Breast epithelium (tissue), 4 donors: ENCODE data around the gene MVB12B. TPM values are rescaled to one million over a fixed set of nuclear protein-coding genes. Genes with fewer than 3 reads are reported as not detected.

Experiments used
- DNase-seq, 2 donors: peaks; one replicate each; pipeline ENCODE4 v3.0.0-alpha.2; 2019; ENCODE audit warnings: low spot score in 2 of 2
- H3K27ac ChIP-seq, 2 donors: fragments of 200-600 bp; sonication (generic) in 1 of 2; one replicate each; pipeline ENCODE4 v1.5.1; 2016 to 2019; ENCODE audit warnings: mild to moderate bottlenecking in 1 of 2
- H3K27me3 ChIP-seq, 2 donors: fragments of 200-600 bp; sonication (generic) in 1 of 2; one replicate each; pipeline versions ENCODE4 v1.5.1 to v1.6.0; 2017 to 2019; ENCODE audit warnings: control low read depth in 1 of 2, mild to moderate bottlenecking in 1 of 2
- H3K36me3 ChIP-seq: fragments of 200-600 bp; one replicate; pipeline ENCODE4 v1.5.1; 2019
- H3K4me1 ChIP-seq, 2 donors: fragments of 200-600 bp; sonication (generic); one replicate each; pipeline ENCODE4 v1.5.1; 2016 to 2019; ENCODE audit warnings: control low read depth in 1 of 2
- H3K4me3 ChIP-seq, 3 donors: fragments of 200-600 bp; sonication (generic); 1 replicate in 2 of 3; 2 replicates in 1 of 3; pipeline ENCODE4 v1.5.1; 2016 to 2019; ENCODE audit warnings: mild to moderate bottlenecking in 3 of 3, moderate library complexity in 2 of 3
- H3K9me3 ChIP-seq, 2 donors: fragments of 200-600 bp; sonication (generic) in 1 of 2; one replicate each; pipeline ENCODE4 v1.5.1; 2016 to 2019; ENCODE audit warnings: control low read depth in 1 of 2
- CTCF ChIP-seq, 3 donors: fragments of 450-650 bp; IDR thresholded peaks; one replicate each; pipeline ENCODE4 v1.5.1; 2016 to 2017; ENCODE audit warnings: antibody characterized with exemption in 3 of 3, mild to moderate bottlenecking in 3 of 3, moderate library complexity in 3 of 3
- POLR2A ChIP-seq: fragments of 450-650 bp; IDR thresholded peaks from one replicate; pipeline ENCODE4 v1.6.1; 2016; ENCODE audit warnings: antibody characterized with exemption, mild to moderate bottlenecking, moderate library complexity
- POLR2AphosphoS5 ChIP-seq, 3 donors: sonication (generic); formaldehyde crosslinking; IDR thresholded peaks; one replicate each; pipeline ENCODE4 v1.6.1; 2017; ENCODE audit warnings: antibody characterized with exemption in 3 of 3
- intact Hi-C: fragments of 100-400 bp; cut with DNase I; formaldehyde crosslinking; loops from one replicate; pipeline ENCODE4 v1.15.1; 2023; ENCODE audit warnings: low total_unique reads
- total RNA-seq, 3 donors: library from RNA; depleted of rRNA; stranded (reverse); fragments of >200 nt; gene quantifications; one replicate each; pipeline ENCODE4 v1.1.0, GENCODE V29; 2016

MVB12B gene
- total RNA-seq, 3 donors from 2014 or later = 8.2 to 12.6 (median 9.9) TPM

GRCh38 chr9:126449725-126450667 lies 123.4 kb downstream of the MVB12B start:
- no peak overlapping the region for H3K27ac ChIP-seq
- no peak for TF ChIP-seq POLR2A
- TF ChIP-seq CTCF (IDR thresholded peaks at IDR 0.05) = no peak
- TF ChIP-seq POLR2AphosphoS5 (IDR thresholded peaks at IDR 0.05) = no peak
- no peaks in the 10 kb centered on the region for H3K4me1 ChIP-seq
- no peak overlapping the region for H3K4me3 ChIP-seq
- H3K27me3 ChIP-seq = no peaks in the 10 kb centered on the region
- no peaks in the 10 kb centered on the region for H3K9me3 ChIP-seq
- no peak for DNase-seq
- no peaks in the 10 kb centered on the region for H3K36me3 ChIP-seq
- intact Hi-C loops = no loop called here

GRCh38 chr9:126450668-126451205 lies 124.1 kb downstream of the MVB12B start:
- intact Hi-C loops = no loop called here
- Histone ChIP-seq H3K4me3 (no peak overlapping the region), H3K27ac (no peak overlapping the region), H3K4me1 (no peaks in the 10 kb centered on the region), H3K36me3 (no peaks in the 10 kb centered on the region), H3K27me3 (no peaks in the 10 kb centered on the region), H3K9me3 (no peaks in the 10 kb centered on the region)
- DNase-seq = no peak
- no peak for TF ChIP-seq CTCF (IDR thresholded peaks at IDR 0.05)
- no peak for TF ChIP-seq POLR2AphosphoS5 (IDR thresholded peaks at IDR 0.05)
- TF ChIP-seq POLR2A = no peak

GRCh38 chr9:126451316-126451885 lies 124.8 kb downstream of the MVB12B start:
- no peak for DNase-seq
- H3K9me3 ChIP-seq = no peaks in the 10 kb centered on the region
- no peak for TF ChIP-seq POLR2A
- no peak for TF ChIP-seq POLR2AphosphoS5 (IDR thresholded peaks at IDR 0.05)
- TF ChIP-seq CTCF (IDR thresholded peaks at IDR 0.05) = no peak
- no peak overlapping the region for H3K4me3 ChIP-seq
- no peaks in the 10 kb centered on the region for H3K36me3 ChIP-seq
- no peak overlapping the region for H3K27ac ChIP-seq
- H3K27me3 ChIP-seq = no peaks in the 10 kb centered on the region
- H3K4me1 ChIP-seq = no peaks in the 10 kb centered on the region
- intact Hi-C loops = no loop called here

GRCh38 chr9:126452106-126452505 lies 125.5 kb downstream of the MVB12B start:
- H3K4me1 ChIP-seq = no peaks in the 10 kb centered on the region
- TF ChIP-seq POLR2AphosphoS5 (IDR thresholded peaks at IDR 0.05) (no peak), CTCF (IDR thresholded peaks at IDR 0.05) (no peak), POLR2A (no peak)
- no peak overlapping the region for H3K27ac ChIP-seq
- no peak overlapping the region for H3K4me3 ChIP-seq
- no peaks in the 10 kb centered on the region for H3K9me3 ChIP-seq
- intact Hi-C loops = no loop called here
- no peak for DNase-seq
- no peaks in the 10 kb centered on the region for H3K36me3 ChIP-seq
- H3K27me3 ChIP-seq = no peaks in the 10 kb centered on the region
